GM12874 (cell line): ENCODE results near the gene BACE1-AS.

Source experiments
- TF ChIP-seq, protein P1 (sequence below): IDR thresholded peaks from 2 replicates; pipeline ENCODE4 v1.5.1; 2011; ENCODE audit warnings: low read depth, mild to moderate bottlenecking, control low read depth, low read length, moderate library complexity; ENCODE audit not compliant: insufficient read depth

BACE1-AS gene

GRCh38 chr11:117259417-117259816 is 31.7 kb upstream of the BACE1-AS start:
- TF ChIP-seq, protein P1, sequence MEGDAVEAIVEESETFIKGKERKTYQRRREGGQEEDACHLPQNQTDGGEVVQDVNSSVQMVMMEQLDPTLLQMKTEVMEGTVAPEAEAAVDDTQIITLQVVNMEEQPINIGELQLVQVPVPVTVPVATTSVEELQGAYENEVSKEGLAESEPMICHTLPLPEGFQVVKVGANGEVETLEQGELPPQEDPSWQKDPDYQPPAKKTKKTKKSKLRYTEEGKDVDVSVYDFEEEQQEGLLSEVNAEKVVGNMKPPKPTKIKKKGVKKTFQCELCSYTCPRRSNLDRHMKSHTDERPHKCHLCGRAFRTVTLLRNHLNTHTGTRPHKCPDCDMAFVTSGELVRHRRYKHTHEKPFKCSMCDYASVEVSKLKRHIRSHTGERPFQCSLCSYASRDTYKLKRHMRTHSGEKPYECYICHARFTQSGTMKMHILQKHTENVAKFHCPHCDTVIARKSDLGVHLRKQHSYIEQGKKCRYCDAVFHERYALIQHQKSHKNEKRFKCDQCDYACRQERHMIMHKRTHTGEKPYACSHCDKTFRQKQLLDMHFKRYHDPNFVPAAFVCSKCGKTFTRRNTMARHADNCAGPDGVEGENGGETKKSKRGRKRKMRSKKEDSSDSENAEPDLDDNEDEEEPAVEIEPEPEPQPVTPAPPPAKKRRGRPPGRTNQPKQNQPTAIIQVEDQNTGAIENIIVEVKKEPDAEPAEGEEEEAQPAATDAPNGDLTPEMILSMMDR = no peak

- TF ChIP-seq, protein P1 = no peak
Observed at GRCh38 chr11:117265745-117266144, 25.4 kb upstream of the BACE1-AS start.

GRCh38 chr11:117269856-117270255 is 21.3 kb upstream of the BACE1-AS start:
- TF ChIP-seq, protein P1 = no peak

GRCh38 chr11:117271208-117271607 is 19.9 kb upstream of the BACE1-AS start:
- TF ChIP-seq, protein P1 = no peak

DNA sequence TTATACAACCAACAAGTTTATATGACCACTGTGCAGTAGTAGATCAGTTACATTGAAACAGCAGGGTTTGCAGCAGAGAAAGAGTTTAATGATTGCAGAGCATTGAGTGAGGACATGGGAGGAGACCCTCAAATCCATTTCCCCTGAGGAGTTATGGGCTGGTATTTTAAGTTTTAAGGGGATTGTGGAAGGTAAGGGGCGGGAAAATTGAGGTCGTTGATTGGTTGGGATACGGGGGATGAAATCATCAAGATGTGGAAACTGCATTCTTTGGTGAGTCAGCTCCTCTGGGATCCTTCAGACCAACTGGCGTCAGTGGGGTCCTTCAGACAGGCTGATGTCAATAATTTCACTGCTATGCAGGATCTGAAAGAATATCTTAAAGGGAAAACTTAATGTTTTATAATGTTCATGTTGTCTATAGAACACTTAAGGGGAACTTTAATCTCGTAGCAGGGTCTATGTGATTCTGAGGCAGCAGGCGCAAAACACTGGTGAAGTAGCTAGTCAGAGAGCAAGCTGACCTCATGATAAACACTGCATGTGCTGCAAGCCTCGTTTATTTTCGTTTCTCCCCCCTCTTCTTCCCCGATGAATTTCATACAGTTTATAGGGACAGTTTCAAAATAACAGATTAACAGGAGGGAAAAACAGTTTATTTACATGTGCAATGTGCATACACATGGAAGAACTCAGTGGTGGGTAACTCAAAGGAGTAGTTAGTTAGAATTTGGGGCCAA is 17.4 kb upstream of the BACE1-AS start:
- TF ChIP-seq, protein P1 = no peak

GRCh38 chr11:117278347-117278746 is 12.8 kb upstream of the BACE1-AS start:
- TF ChIP-seq, protein P1 = no peak

GRCh38 chr11:117279711-117280376 is 11.3 kb upstream of the BACE1-AS start:
- TF ChIP-seq, protein P1 = no peak
